ENCODE data around the gene ERBIN.
"Not testable (repeated sequence)": the region's sequence is repeated elsewhere in the genome, so short reads cannot be mapped to it uniquely, and the experiment has no call there.

The ERBIN gene

GRCh38 chr5:65903581-65903980, 22.8 kb upstream of the ERBIN start:
- no peak overlapping the region for H3K4me3 ChIP-seq (ENCODE audit: low read depth, low read length)
- TF ChIP-seq CTCF (IDR thresholded peaks at IDR 0.05; ENCODE audit: borderline replicate concordance, insufficient read depth, low read depth, low read length) = no peak

- no peak overlapping the region for H3K4me3 ChIP-seq (ENCODE audit: low read depth, low read length)
- no peak for TF ChIP-seq CTCF (IDR thresholded peaks at IDR 0.05; ENCODE audit: borderline replicate concordance, insufficient read depth, low read depth, low read length)
Measured at GRCh38 chr5:65906256-65906655, 20.1 kb upstream of the ERBIN start.

- no peak overlapping the region for H3K4me3 ChIP-seq (ENCODE audit: low read depth, low read length)
- no peak for TF ChIP-seq CTCF (IDR thresholded peaks at IDR 0.05; ENCODE audit: borderline replicate concordance, insufficient read depth, low read depth, low read length)
Measured at GRCh38 chr5:65907135-65907534, 19.2 kb upstream of the ERBIN start.

GRCh38 chr5:65910711-65911110, 15.7 kb upstream of the ERBIN start:
- no peak for TF ChIP-seq CTCF (IDR thresholded peaks at IDR 0.05; ENCODE audit: borderline replicate concordance, insufficient read depth, low read depth, low read length)
- no peak overlapping the region for H3K4me3 ChIP-seq (ENCODE audit: low read depth, low read length)

GRCh38 chr5:65912311-65912710, 14.1 kb upstream of the ERBIN start:
- no peak for TF ChIP-seq CTCF (IDR thresholded peaks at IDR 0.05; ENCODE audit: borderline replicate concordance, insufficient read depth, low read depth, low read length)
- H3K4me3 ChIP-seq (ENCODE audit: low read depth, low read length) = no peak overlapping the region

- H3K4me3 ChIP-seq (ENCODE audit: low read depth, low read length) = no peak overlapping the region
- no peak for TF ChIP-seq CTCF (IDR thresholded peaks at IDR 0.05; ENCODE audit: borderline replicate concordance, insufficient read depth, low read depth, low read length)
Measured at GRCh38 chr5:65913519-65913918, 12.9 kb upstream of the ERBIN start.

GRCh38 chr5:65914641-65915196, 11.7 kb upstream of the ERBIN start:
- no peak overlapping the region for H3K4me3 ChIP-seq (ENCODE audit: low read depth, low read length)
- TF ChIP-seq CTCF (IDR thresholded peaks at IDR 0.05; ENCODE audit: borderline replicate concordance, insufficient read depth, low read depth, low read length) = no peak

GRCh38 chr5:65915661-65916060, 10.7 kb upstream of the ERBIN start:
- not testable (repeated sequence) for H3K4me3 ChIP-seq (ENCODE audit: low read depth, low read length)

Measured in GM12875 (cell line).